IMR-90 (cell line): ENCODE data around the gene CWF19L1. TPM values are rescaled to one million over a fixed set of nuclear protein-coding genes. Genes with fewer than 3 reads are reported as not detected.

Experiments used
- ATAC-seq: fragments of 200-7000 bp; cut with Tn5 transposase; 2 replicates; pipeline ENCODE4 v1.9.1; 2020; ENCODE audit warnings: low read depth, mild to moderate bottlenecking, moderate library complexity
- BruUV-seq: library from RNA; stranded (reverse); fragments of 400-500 nt; replicated peaks from 2 replicates; lab custom pipeline; 2021; lab: Mats Ljungman, UMichigan
- CTCF ChIA-PET: fragments of 300-600 bp; formaldehyde crosslinking; extraction: SDS; loops from one replicate; lab custom pipeline; 2021; ENCODE audit warnings: antibody characterized with exemption; lab: Yijun Ruan, JAX
- POLR2A ChIA-PET: fragments of 300-600 bp; sonication (Branson Sonifier 250); formaldehyde crosslinking; loops from one replicate; lab custom pipeline; 2022; ENCODE audit warnings: antibody characterized with exemption; ENCODE audit not compliant: unreplicated experiment; lab: Charles Lee
- DNase-seq: peaks from one replicate; pipeline ENCODE4 v3.0.0; 2013
- H2AFZ ChIP-seq: replicated peaks from 2 replicates; pipeline ENCODE3; 2013; ENCODE audit warnings: low read length, mild to moderate bottlenecking; ENCODE audit not compliant: poor library complexity
- H2AK5ac ChIP-seq: 2 replicates; pipeline ENCODE4 v1.6.1; 2013; ENCODE audit warnings: low read depth, low read length, inconsistent platforms
- H2AK9ac ChIP-seq: replicated peaks from 2 replicates; pipeline ENCODE3; 2013; ENCODE audit warnings: mild to moderate bottlenecking, low read depth, low read length, moderate library complexity; ENCODE audit not compliant: poor library complexity
- H2BK120ac ChIP-seq: 2 replicates; pipeline ENCODE4 v1.6.1; 2013; ENCODE audit warnings: low read depth, low read length, inconsistent platforms
- H2BK15ac ChIP-seq: 3 replicates; pipeline ENCODE4 v1.6.1; 2013; ENCODE audit warnings: low read depth, low read length, inconsistent platforms
- H2BK20ac ChIP-seq: 2 replicates; pipeline ENCODE4 v1.6.1; 2013; ENCODE audit warnings: low read depth, mild to moderate bottlenecking, inconsistent platforms, low read length, moderate library complexity
- H2BK5ac ChIP-seq: 2 replicates; pipeline ENCODE4 v1.6.1; 2013; ENCODE audit warnings: mild to moderate bottlenecking, low read depth, low read length, inconsistent platforms; ENCODE audit not compliant: poor library complexity, severe bottlenecking
- H3K14ac ChIP-seq: replicated peaks from 2 replicates; pipeline ENCODE4 v1.6.1; 2013; ENCODE audit warnings: low read depth, low read length, inconsistent platforms
- H3K18ac ChIP-seq: 2 replicates; pipeline ENCODE4 v1.6.1; 2013; ENCODE audit warnings: low read depth, low read length, control low read depth
- H3K23ac ChIP-seq: 2 replicates; pipeline ENCODE4 v1.6.1; 2013; ENCODE audit warnings: low read depth, low read length, inconsistent platforms
- H3K27ac ChIP-seq: 2 replicates; pipeline ENCODE4 v1.5.1; 2013; ENCODE audit warnings: mild to moderate bottlenecking, control low read depth, low read length; ENCODE audit not compliant: insufficient read depth
- H3K27me3 ChIP-seq: 2 replicates; pipeline ENCODE4 v1.6.1; 2013; ENCODE audit warnings: low read length; ENCODE audit not compliant: control insufficient read depth, insufficient read depth
- H3K36me3 ChIP-seq: 2 replicates; pipeline ENCODE4 v1.6.1; 2013; ENCODE audit warnings: low read length, mixed read lengths; ENCODE audit not compliant: control insufficient read depth, insufficient read depth
- H3K4ac ChIP-seq: 2 replicates; pipeline ENCODE4 v1.6.1; 2013; ENCODE audit warnings: low read depth, low read length, inconsistent platforms
- H3K4me1 ChIP-seq: 2 replicates; pipeline ENCODE4 v1.6.1; 2013; ENCODE audit warnings: low read length, mixed read lengths; ENCODE audit not compliant: control insufficient read depth, insufficient read depth
- H3K4me2 ChIP-seq: 2 replicates; pipeline ENCODE4 v1.6.1; 2013; ENCODE audit warnings: low read depth, mild to moderate bottlenecking, control low read depth, low read length, moderate library complexity
- H3K4me3 ChIP-seq: 2 replicates; pipeline ENCODE4 v1.5.1; 2013; ENCODE audit warnings: low read depth, mild to moderate bottlenecking, control low read depth, low read length, moderate library complexity; ENCODE audit not compliant: insufficient read depth
- H3K56ac ChIP-seq: 2 replicates; pipeline ENCODE4 v1.6.1; 2013; ENCODE audit warnings: low read length, inconsistent platforms; ENCODE audit not compliant: insufficient read depth; ENCODE audit errors: extremely low read depth
- H3K79me1 ChIP-seq, 2 experiments: 2 replicates each; pipeline ENCODE4 v1.6.1; 2013; ENCODE audit warnings: low read length in 2 of 2, inconsistent platforms in 1 of 2, low read depth in 1 of 2
- H3K9ac ChIP-seq: 2 replicates; pipeline ENCODE4 v1.6.1; 2013; ENCODE audit warnings: low read depth, low read length, control low read depth
- H3K9me1 ChIP-seq: 2 replicates; pipeline ENCODE4 v1.6.1; 2013; ENCODE audit warnings: low read length, inconsistent platforms; ENCODE audit not compliant: insufficient read depth
- H3K9me3 ChIP-seq: 2 replicates; pipeline ENCODE4 v1.6.1; 2013; ENCODE audit warnings: low read length; ENCODE audit not compliant: control insufficient read depth, insufficient read depth
- H4K20me1 ChIP-seq: 2 replicates; pipeline ENCODE4 v1.6.1; 2013; ENCODE audit warnings: low read length, inconsistent platforms; ENCODE audit not compliant: insufficient read depth
- H4K5ac ChIP-seq: 2 replicates; pipeline ENCODE4 v1.6.1; 2013; ENCODE audit warnings: mild to moderate bottlenecking, low read depth, low read length, control low read depth
- H4K8ac ChIP-seq, 2 experiments: 2 replicates each; pipeline ENCODE4 v1.6.1; 2013; ENCODE audit warnings: low read depth in 2 of 2, low read length in 2 of 2, control low read depth in 1 of 2, inconsistent platforms in 1 of 2
- H4K91ac ChIP-seq: 2 replicates; pipeline ENCODE4 v1.6.1; 2013; ENCODE audit warnings: low read depth, low read length, inconsistent platforms; ENCODE audit not compliant: insufficient read depth
- BHLHE40 ChIP-seq: fragments of 150-350 bp; IDR thresholded peaks from 2 replicates; pipeline ENCODE4 v1.6.1; 2016; ENCODE audit warnings: mild to moderate bottlenecking, low read depth, low read length
- ELK1 ChIP-seq: fragments of 150-350 bp; IDR thresholded peaks from 2 replicates; pipeline ENCODE4 v1.6.1; 2016; ENCODE audit warnings: low read depth, mild to moderate bottlenecking, low read length, moderate library complexity, borderline replicate concordance
- FOS ChIP-seq: fragments of 150-350 bp; IDR thresholded peaks from 2 replicates; pipeline ENCODE4 v1.6.1; 2016; ENCODE audit warnings: low read depth, low read length
- MAZ ChIP-seq: IDR thresholded peaks from 2 replicates; pipeline ENCODE4 v1.6.1; 2012; ENCODE audit warnings: low read depth, mild to moderate bottlenecking, low read length, improper control_type of control experiment, moderate library complexity, borderline replicate concordance
- MXI1 ChIP-seq: IDR thresholded peaks from 2 replicates; pipeline ENCODE4 v1.6.1; 2012; ENCODE audit warnings: low read depth, mild to moderate bottlenecking, low read length, moderate library complexity, borderline replicate concordance
- POLR2A ChIP-seq: IDR thresholded peaks from 2 replicates; pipeline ENCODE4 v1.6.1; 2012; ENCODE audit warnings: mild to moderate bottlenecking, low read depth, low read length
- RAD21 ChIP-seq: IDR thresholded peaks from 2 replicates; pipeline ENCODE4 v1.6.1; 2012; ENCODE audit warnings: low read length, improper control_type of control experiment
- USF2 ChIP-seq: fragments of 150-350 bp; IDR thresholded peaks from 2 replicates; pipeline ENCODE4 v1.6.1; 2017; ENCODE audit warnings: mild to moderate bottlenecking, antibody characterized with exemption, low read length, low read depth
- WGBS, 2 experiments: methylation state at CpG; one replicate each; pipeline versions ENCODE4 v1.1.5 to v1.1.7; 2013; ENCODE audit warnings: missing lambda C conversion rate in 2 of 2; ENCODE audit not compliant: insufficient read length in 1 of 2; ENCODE audit errors: extremely low coverage in 2 of 2; 5-methylcytosine and 5-hydroxymethylcytosine counted together
- dilution Hi-C: fragments of 300-500 bp; cut with HindIII; formaldehyde crosslinking; loops from one replicate; pipeline ENCODE4 v1.14.3; 2018; ENCODE audit warnings: low sequenced_read_pairs; ENCODE audit not compliant: unreplicated experiment
- in situ Hi-C: fragments of 300-500 bp; cut with MboI; formaldehyde crosslinking; loops from 3 replicates; pipeline ENCODE4 v1.14.3; 2019; ENCODE audit warnings: low sequenced_read_pairs, inconsistent platforms, mixed read lengths
- intact Hi-C: fragments of 100-400 bp; cut with micrococcal nuclease; formaldehyde crosslinking; loops from 2 replicates; pipeline ENCODE4 v1.10.0; 2022
- polyA plus RNA-seq, 3 experiments: library from polyadenylated mRNA; depleted of rRNA; stranded (reverse); fragments of >200 nt; gene quantifications; 2 replicates each; pipeline ENCODE4 v1.2.3, GENCODE V29; 2012; ENCODE audit warnings: low replicate concordance in 1 of 3
- total RNA-seq: library from RNA; depleted of rRNA; stranded (reverse); fragments of >200 nt; gene quantifications from 2 replicates; pipeline ENCODE4 v1.2.3, GENCODE V29; 2012

CWF19L1 gene
- total and polyA plus RNA-seq, 2 of the 4 experiments (the other 2 are of a cell fraction): 10.2 to 30.8 TPM

DNA sequence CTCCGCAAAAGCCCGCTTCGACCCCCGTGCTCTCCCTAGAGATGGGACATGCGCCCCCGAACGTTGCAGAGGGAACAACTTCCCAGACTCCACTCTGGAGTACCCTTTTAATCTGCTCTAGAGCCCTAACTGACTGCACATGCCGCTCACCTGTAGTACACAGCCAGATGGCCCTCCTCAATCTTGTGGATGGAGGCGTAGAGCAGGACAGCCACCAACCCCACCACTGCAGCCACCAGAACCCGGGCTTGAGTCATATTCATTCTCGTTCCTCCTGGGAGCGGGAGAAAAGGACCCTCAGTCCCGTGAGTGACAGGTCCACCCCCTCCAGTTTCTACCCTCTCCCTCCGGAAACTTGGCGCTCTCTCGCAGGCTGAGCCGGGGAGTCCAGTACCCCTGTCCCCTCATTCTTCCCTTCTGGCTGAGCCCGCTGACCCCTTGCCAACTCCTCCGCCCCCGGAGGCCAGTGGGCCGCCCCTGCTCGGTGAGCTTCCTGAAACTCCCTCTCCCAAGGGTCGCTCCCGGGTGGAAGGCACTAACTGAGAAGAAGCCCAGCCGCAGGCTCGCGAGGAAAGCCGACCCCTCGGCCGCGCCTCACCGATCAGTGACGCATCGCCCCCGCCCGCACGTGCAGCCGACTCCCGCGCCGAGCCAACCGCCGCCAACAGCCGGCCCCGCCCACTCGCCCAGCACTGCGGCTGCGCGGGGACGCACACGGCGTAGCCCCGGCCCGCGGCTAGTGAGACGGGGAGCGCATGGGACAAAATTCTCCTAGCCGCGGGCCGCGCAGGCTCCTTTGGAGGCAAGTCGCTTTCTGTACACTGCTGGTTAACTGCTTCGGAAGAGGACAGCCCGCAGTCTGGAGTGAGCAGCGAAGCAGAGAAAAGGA, 81.8 kb downstream of the CWF19L1 start, which contains the start of gene ERLIN1:
Gene ERLIN1, minus strand, starts transcription at position 666 of the 889 bp plus-strand sequence. Its CDS starts 403 bp downstream, at position 263.
- in situ Hi-C loops: loop anchor here (10.0 kb wide), 1 partner anchor 341 kb away; no protein-coding TSS in a partner anchor
- no peaks in the 10 kb centered on the region for H3K9me3 ChIP-seq
- peak within 1 kb of the TSS; percentile 94 for H3K4ac ChIP-seq
- POLR2A ChIA-PET: no interaction called here
- H3K4me3 ChIP-seq: peak within 1 kb of the TSS; percentile 54
- H4K5ac ChIP-seq: peak within 1 kb of the TSS; percentile 41
- dilution Hi-C loops: no loop called here
- peak within 1 kb of the TSS; percentile 36 for H3K18ac ChIP-seq
- H3K23ac ChIP-seq: peak within 1 kb of the TSS; percentile 93
- peak within 1 kb of the TSS; percentile 99 for H2AK9ac ChIP-seq
- H4K91ac ChIP-seq: peak within 1 kb of the TSS; percentile 85
- H3K9ac ChIP-seq: peak within 1 kb of the TSS; percentile 76
- DNase-seq: peak; percentile 87
- no peaks in the 10 kb centered on the region for H3K27me3 ChIP-seq
- peak within 1 kb of the TSS; percentile 60; the same call in 1 of the 3 replicates for H2BK15ac ChIP-seq
- CTCF ChIA-PET: no interaction called here
- peak within 1 kb of the TSS; percentile 87 for H3K56ac ChIP-seq
- BruUV-seq: no TSS peak
- peak within 1 kb of the TSS; percentile 90 for H2AFZ ChIP-seq
- H4K20me1 ChIP-seq: no peaks in the 10 kb centered on the region; the same call in 1 of the 2 replicates
- H3K4me1 ChIP-seq: peaks cover 6% of the 10 kb centered on the region
- intact Hi-C loops: loop anchor here (2.0 to 10.0 kb wide), 3 partner anchors 208 to 451 kb away; partner anchors contain the start of genes COX15 and CUTC
- peak within 1 kb of the TSS; percentile 86 to 94 for H4K8ac ChIP-seq
- H3K27ac ChIP-seq: peak within 1 kb of the TSS; percentile 76
- peak; percentile 94 for ATAC-seq
- peak within 1 kb of the TSS; percentile 85 for H2AK5ac ChIP-seq
- H3K9me1 ChIP-seq: no peaks in the 10 kb centered on the region; the same call in 1 of the 2 replicates
- peak within 1 kb of the TSS; percentile 98 for H3K14ac ChIP-seq
- no peak for TF ChIP-seq ELK1
- TF ChIP-seq MAZ: peak; percentile 90
- TF ChIP-seq BHLHE40: peak; percentile 100
- TF ChIP-seq POLR2A: peak; percentile 70
- no peak for TF ChIP-seq RAD21
- peak; percentile 98 for TF ChIP-seq MXI1
- peak; percentile 84 for TF ChIP-seq USF2
- TF ChIP-seq FOS: peak; percentile 26; the same call in 1 of the 2 replicates
- peak within 1 kb of the TSS; percentile 84 for H3K4me2 ChIP-seq
- peak within 1 kb of the TSS; percentile 35 for H2BK20ac ChIP-seq
- peak within 1 kb of the TSS; percentile 76 for H2BK120ac ChIP-seq
- H3K36me3 ChIP-seq: peaks cover 3% of the 10 kb centered on the region
- peaks cover 16 to 30% of the 10 kb centered on the region in 2 experiments for H3K79me1 ChIP-seq
- 0% methylated on average over 12 of the region's 65 CpGs; no CpG with 5 or more reads in 1 of the 2 experiments for WGBS, 2 experiments
- H2BK5ac ChIP-seq: peak within 1 kb of the TSS; percentile 51
